Measurements from ENCODE around the gene SYT7.

DNA sequence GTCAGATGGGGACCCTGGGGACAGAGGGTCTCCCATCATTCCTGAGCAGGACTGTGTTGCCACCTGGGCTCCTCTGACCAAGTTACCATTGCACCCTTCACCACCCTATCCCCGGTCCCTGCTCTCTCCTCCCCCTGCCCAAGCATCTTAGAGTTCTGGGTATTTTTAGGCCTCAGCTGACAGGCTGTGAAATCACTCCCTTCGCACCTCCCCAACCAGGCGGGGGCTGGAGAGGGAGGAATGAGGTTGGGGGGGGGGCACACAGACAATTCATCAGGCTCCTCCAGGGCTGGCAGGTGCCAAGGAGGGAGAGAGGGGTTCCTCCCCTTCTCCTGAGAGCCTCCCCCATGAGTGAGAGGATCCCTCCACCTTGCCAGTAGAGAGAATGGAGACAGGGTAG is 9.0 kb downstream of the SYT7 start:
- TF ChIP-seq POLR2A (IDR thresholded peaks at IDR 0.05) = no peak
- TF ChIP-seq, protein P1, sequence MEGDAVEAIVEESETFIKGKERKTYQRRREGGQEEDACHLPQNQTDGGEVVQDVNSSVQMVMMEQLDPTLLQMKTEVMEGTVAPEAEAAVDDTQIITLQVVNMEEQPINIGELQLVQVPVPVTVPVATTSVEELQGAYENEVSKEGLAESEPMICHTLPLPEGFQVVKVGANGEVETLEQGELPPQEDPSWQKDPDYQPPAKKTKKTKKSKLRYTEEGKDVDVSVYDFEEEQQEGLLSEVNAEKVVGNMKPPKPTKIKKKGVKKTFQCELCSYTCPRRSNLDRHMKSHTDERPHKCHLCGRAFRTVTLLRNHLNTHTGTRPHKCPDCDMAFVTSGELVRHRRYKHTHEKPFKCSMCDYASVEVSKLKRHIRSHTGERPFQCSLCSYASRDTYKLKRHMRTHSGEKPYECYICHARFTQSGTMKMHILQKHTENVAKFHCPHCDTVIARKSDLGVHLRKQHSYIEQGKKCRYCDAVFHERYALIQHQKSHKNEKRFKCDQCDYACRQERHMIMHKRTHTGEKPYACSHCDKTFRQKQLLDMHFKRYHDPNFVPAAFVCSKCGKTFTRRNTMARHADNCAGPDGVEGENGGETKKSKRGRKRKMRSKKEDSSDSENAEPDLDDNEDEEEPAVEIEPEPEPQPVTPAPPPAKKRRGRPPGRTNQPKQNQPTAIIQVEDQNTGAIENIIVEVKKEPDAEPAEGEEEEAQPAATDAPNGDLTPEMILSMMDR (IDR thresholded peaks at IDR 0.05) = no peak

Data from lower leg skin (tissue), 3 donors.